Keratinocyte (primary cell): Measurements from ENCODE around the gene SPP2. TPM values are rescaled to one million over a fixed set of nuclear protein-coding genes. Genes with fewer than 3 reads are reported as not detected.

ENCODE experiments used
- DNase-seq: peaks from one replicate; pipeline ENCODE4 v3.0.0-alpha.2; 2011; ENCODE audit warnings: low read depth, missing footprints, low spot score
- FAIRE-seq: peaks from 2 replicates; lab custom pipeline; 2011; peaks lifted over from hg19 to GRCh38; lab: Jason Lieb, UNC
- H2AFZ ChIP-seq: 2 replicates; pipeline ENCODE4 v1.6.0; 2012; ENCODE audit warnings: low read length, control low read depth, inconsistent platforms; ENCODE audit not compliant: control insufficient read depth
- H3K27ac ChIP-seq: 2 replicates; pipeline ENCODE4 v1.5.1; 2011; ENCODE audit warnings: low read length; ENCODE audit not compliant: control insufficient read depth, insufficient read depth
- H3K27me3 ChIP-seq: 3 replicates; pipeline ENCODE4 v1.6.0; 2011; ENCODE audit warnings: low read length; ENCODE audit not compliant: control insufficient read depth, insufficient read depth; ENCODE audit errors: extremely low read depth
- H3K36me3 ChIP-seq, 2 experiments: 2 replicates in 1 of 2; 3 replicates in 1 of 2; pipeline ENCODE4 v1.5.1; 2011; ENCODE audit warnings: low read length in 2 of 2, mild to moderate bottlenecking in 1 of 2; ENCODE audit not compliant: control insufficient read depth in 2 of 2, insufficient read depth in 2 of 2; ENCODE audit errors: extremely low read depth in 1 of 2
- H3K4me1 ChIP-seq: 3 replicates; pipeline ENCODE4 v1.5.1; 2011; ENCODE audit warnings: low read length; ENCODE audit not compliant: control insufficient read depth, insufficient read depth; ENCODE audit errors: extremely low read depth
- H3K4me2 ChIP-seq: 3 replicates; pipeline ENCODE4 v1.6.0; 2011; ENCODE audit warnings: low read depth, low read length; ENCODE audit not compliant: control insufficient read depth, insufficient read depth; ENCODE audit errors: extremely low read depth
- H3K4me3 ChIP-seq, 3 experiments: fragments of 200-600 bp in 1 of 3; sonication (generic) in 1 of 3; 2 replicates in 2 of 3; 3 replicates in 1 of 3; pipeline ENCODE4 v1.5.1; 2011 to 2016; ENCODE audit warnings: low read length in 3 of 3, mild to moderate bottlenecking in 3 of 3, control low read depth in 2 of 3, inconsistent platforms in 1 of 3, low read depth in 1 of 3, mixed read lengths in 1 of 3, mixed run types in 1 of 3, moderate library complexity in 1 of 3; ENCODE audit not compliant: control insufficient read depth in 2 of 3, insufficient read depth in 2 of 3; ENCODE audit errors: extremely low read depth in 1 of 3
- H3K79me2 ChIP-seq: 2 replicates; pipeline ENCODE4 v1.6.0; 2012; ENCODE audit warnings: low read length; ENCODE audit not compliant: control insufficient read depth, insufficient read depth
- H3K9ac ChIP-seq: 3 replicates; pipeline ENCODE4 v1.6.0; 2011; ENCODE audit warnings: low read length; ENCODE audit not compliant: control insufficient read depth, insufficient read depth; ENCODE audit errors: extremely low read depth
- H3K9me1 ChIP-seq: 3 replicates; pipeline ENCODE4 v1.6.0; 2011; ENCODE audit warnings: low read length; ENCODE audit not compliant: control insufficient read depth, insufficient read depth; ENCODE audit errors: extremely low read depth
- H3K9me3 ChIP-seq: 2 replicates; pipeline ENCODE4 v1.5.1; 2012; ENCODE audit warnings: low read depth, low read length; ENCODE audit not compliant: control insufficient read depth
- H4K20me1 ChIP-seq: 3 replicates; pipeline ENCODE4 v1.6.0; 2011; ENCODE audit warnings: low read length; ENCODE audit not compliant: control insufficient read depth, insufficient read depth; ENCODE audit errors: extremely low read depth
- CTCF ChIP-seq, 3 experiments: IDR thresholded peaks in 1 of 3; conservative IDR thresholded peaks in 1 of 3; optimal IDR thresholded peaks in 1 of 3; 2 replicates in 2 of 3; 3 replicates in 1 of 3; pipeline versions ENCODE3 to v1.5.1; 2011; ENCODE audit warnings: low read length in 3 of 3, mild to moderate bottlenecking in 3 of 3, moderate library complexity in 2 of 3, control low read depth in 1 of 3, inconsistent platforms in 1 of 3; ENCODE audit not compliant: insufficient read depth in 2 of 3; ENCODE audit errors: extremely low read depth in 1 of 3
- EZH2 ChIP-seq: IDR thresholded peaks from one replicate; pipeline ENCODE4 v1.6.1; 2012; ENCODE audit warnings: inconsistent platforms, mild to moderate bottlenecking, low read length, moderate library complexity
- dilution Hi-C: fragments of 300-500 bp; cut with MboI; formaldehyde crosslinking; loops from one replicate; pipeline ENCODE4 v1.7.0; 2020; ENCODE audit warnings: low sequenced_read_pairs; ENCODE audit not compliant: extremely low pct_ligation_motif_present
- polyA plus RNA-seq, 5 experiments: library from polyadenylated mRNA; depleted of rRNA in 3 of 5; stranded (reverse) in 3 of 5; stranded (forward) in 1 of 5; unstranded in 1 of 5; fragments of >200 nt; gene quantifications; 1 replicate in 1 of 5; 2 replicates in 3 of 5; 3 replicates in 1 of 5; pipeline versions ENCODE4 v1.2.1 to v1.2.3, GENCODE V29; 2011 to 2012; ENCODE audit warnings: missing spikeins in 2 of 5, low read depth in 1 of 5, low replicate concordance in 1 of 5

The SPP2 gene
- polyA plus RNA-seq, 1 donor (not counting 4 experiments of a cell fraction or from before 2014, with no cell fraction given), result 0.13 TPM

GRCh38 chr2:234022424-234022823 is 28.1 kb upstream of the SPP2 start:
- Histone ChIP-seq H3K4me3 (no peak overlapping the region), H3K9ac (no peak overlapping the region), H4K20me1 (no peaks in the 10 kb centered on the region), H3K27ac (no peak overlapping the region), H3K79me2 (no peaks in the 10 kb centered on the region), H3K4me2 (no peak overlapping the region), H3K4me1 (peaks cover 10% of the 10 kb centered on the region), H3K9me1 (no peaks in the 10 kb centered on the region), H2AFZ (no peak overlapping the region), H3K9me3 (peaks cover 2% of the 10 kb centered on the region), H3K27me3 (no peaks in the 10 kb centered on the region), H3K36me3 (no peaks in the 10 kb centered on the region)
- FAIRE-seq, result no peak
- DNase-seq, result no peak
- TF ChIP-seq CTCF (optimal IDR thresholded peaks at IDR 0.05 in 1 of 3, IDR thresholded peaks at IDR 0.05 in 1 of 3, conservative IDR thresholded peaks at IDR 0.05 in 1 of 3; ENCODE audit: extremely low read depth in 1 of 3, insufficient read depth in 2 of 3, low read length in 3 of 3) (no peak), EZH2 (no peak)
- dilution Hi-C loops, result no loop called here

- dilution Hi-C loops, result no loop called here
These were observed 26.2 kb upstream of the SPP2 start for GRCh38 chr2:234024304-234024703.

More at GRCh38 chr2:234024304-234024703, 26.2 kb upstream of the SPP2 start:
- TF ChIP-seq EZH2 (no peak), CTCF (optimal IDR thresholded peaks at IDR 0.05 in 1 of 3, IDR thresholded peaks at IDR 0.05 in 1 of 3, conservative IDR thresholded peaks at IDR 0.05 in 1 of 3; ENCODE audit: extremely low read depth in 1 of 3, insufficient read depth in 2 of 3, low read length in 3 of 3) (no peak)
- Histone ChIP-seq H3K9me1 (no peaks in the 10 kb centered on the region), H3K27ac (no peak overlapping the region), H3K4me2 (no peak overlapping the region), H4K20me1 (no peaks in the 10 kb centered on the region), H3K4me3 (no peak overlapping the region), H3K27me3 (no peaks in the 10 kb centered on the region), H3K9ac (no peak overlapping the region), H2AFZ (no peak overlapping the region), H3K9me3 (peaks cover 2% of the 10 kb centered on the region), H3K36me3 (no peaks in the 10 kb centered on the region), H3K79me2 (no peaks in the 10 kb centered on the region), H3K4me1 (peaks cover 10% of the 10 kb centered on the region)
- no peak for FAIRE-seq
- no peak for DNase-seq
